ENCODE measurements around the gene PACSIN2.

GRCh38 chr22:42884616-42885375 is 130.2 kb downstream of the PACSIN2 start:
- TF ChIP-seq, protein P1, sequence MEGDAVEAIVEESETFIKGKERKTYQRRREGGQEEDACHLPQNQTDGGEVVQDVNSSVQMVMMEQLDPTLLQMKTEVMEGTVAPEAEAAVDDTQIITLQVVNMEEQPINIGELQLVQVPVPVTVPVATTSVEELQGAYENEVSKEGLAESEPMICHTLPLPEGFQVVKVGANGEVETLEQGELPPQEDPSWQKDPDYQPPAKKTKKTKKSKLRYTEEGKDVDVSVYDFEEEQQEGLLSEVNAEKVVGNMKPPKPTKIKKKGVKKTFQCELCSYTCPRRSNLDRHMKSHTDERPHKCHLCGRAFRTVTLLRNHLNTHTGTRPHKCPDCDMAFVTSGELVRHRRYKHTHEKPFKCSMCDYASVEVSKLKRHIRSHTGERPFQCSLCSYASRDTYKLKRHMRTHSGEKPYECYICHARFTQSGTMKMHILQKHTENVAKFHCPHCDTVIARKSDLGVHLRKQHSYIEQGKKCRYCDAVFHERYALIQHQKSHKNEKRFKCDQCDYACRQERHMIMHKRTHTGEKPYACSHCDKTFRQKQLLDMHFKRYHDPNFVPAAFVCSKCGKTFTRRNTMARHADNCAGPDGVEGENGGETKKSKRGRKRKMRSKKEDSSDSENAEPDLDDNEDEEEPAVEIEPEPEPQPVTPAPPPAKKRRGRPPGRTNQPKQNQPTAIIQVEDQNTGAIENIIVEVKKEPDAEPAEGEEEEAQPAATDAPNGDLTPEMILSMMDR (IDR thresholded peaks at IDR 0.05; ENCODE audit: low read length): no peak
- no peak for TF ChIP-seq EZH2phosphoT487 (IDR thresholded peaks at IDR 0.05; ENCODE audit: low read length)
- TF ChIP-seq EZH2 (optimal IDR thresholded peaks at IDR 0.05; ENCODE audit: low read depth, low read length): no peak

Data from MM.1S (cell line).